ENCODE results near the gene CTTNBP2NL.
"Not testable (repeated sequence)": the region's sequence is repeated elsewhere in the genome, so short reads cannot be mapped to it uniquely, and the experiment has no call there.

The CTTNBP2NL gene

GRCh38 chr1:112429749-112430148 is 33.7 kb downstream of the CTTNBP2NL start:
- no peak for DNase-seq

- no peak for DNase-seq
Observed at GRCh38 chr1:112431038-112431437, 35.0 kb downstream of the CTTNBP2NL start.

- no peak for DNase-seq
Observed at GRCh38 chr1:112435448-112435847, 39.4 kb downstream of the CTTNBP2NL start.

GRCh38 chr1:112436384-112437156 is 40.6 kb downstream of the CTTNBP2NL start:
- no peak for DNase-seq

- not testable (repeated sequence) for DNase-seq
Observed at GRCh38 chr1:112438156-112438555, 42.1 kb downstream of the CTTNBP2NL start.

- no peak for DNase-seq
Observed at GRCh38 chr1:112439592-112439991, 43.6 kb downstream of the CTTNBP2NL start.

GRCh38 chr1:112440574-112440973 is 44.6 kb downstream of the CTTNBP2NL start:
- DNase-seq = no peak

- DNase-seq = no peak
Observed at GRCh38 chr1:112444269-112444668, 48.3 kb downstream of the CTTNBP2NL start.

- no peak for DNase-seq
Observed at GRCh38 chr1:112445596-112445995, 49.6 kb downstream of the CTTNBP2NL start.

- DNase-seq = no peak
Observed at GRCh38 chr1:112446411-112446810, 50.4 kb downstream of the CTTNBP2NL start.

- DNase-seq = no peak
Observed at GRCh38 chr1:112448904-112449629, 53.1 kb downstream of the CTTNBP2NL start.

- DNase-seq = no peak
Observed at GRCh38 chr1:112449630-112449983, 53.6 kb downstream of the CTTNBP2NL start.

GRCh38 chr1:112450773-112451172 is 54.8 kb downstream of the CTTNBP2NL start:
- no peak for DNase-seq

GRCh38 chr1:112451301-112451700 is 55.3 kb downstream of the CTTNBP2NL start:
- DNase-seq = not testable (repeated sequence)

- no peak for DNase-seq
Observed at GRCh38 chr1:112453876-112454275, 57.9 kb downstream of the CTTNBP2NL start.

- DNase-seq = no peak
Observed at GRCh38 chr1:112454316-112454715, 58.3 kb downstream of the CTTNBP2NL start.

GRCh38 chr1:112457241-112457640 is 61.2 kb downstream of the CTTNBP2NL start:
- no peak for DNase-seq

- DNase-seq = no peak
Observed at GRCh38 chr1:112457955-112458354, 61.9 kb downstream of the CTTNBP2NL start.

- no peak for DNase-seq
Observed at GRCh38 chr1:112458756-112459155, 62.7 kb downstream of the CTTNBP2NL start.

- DNase-seq = no peak
Observed at GRCh38 chr1:112460615-112461014, 64.6 kb downstream of the CTTNBP2NL start.

- no peak for DNase-seq
Observed at GRCh38 chr1:112461200-112461871, 65.3 kb downstream of the CTTNBP2NL start.

GRCh38 chr1:112462953-112463279 is 66.9 kb downstream of the CTTNBP2NL start:
- no peak for DNase-seq

GRCh38 chr1:112464501-112464900 is 68.5 kb downstream of the CTTNBP2NL start:
- DNase-seq = no peak

- no peak for DNase-seq
Observed at GRCh38 chr1:112465122-112465521, 69.1 kb downstream of the CTTNBP2NL start.

Data from T-helper 1 cell (primary cell).